HEK293T (cell line): ENCODE data around the gene INCENP.

Experiments used
- CTCF ChIA-PET: fragments of 350-600 bp; formaldehyde crosslinking; extraction: SDS; loops from one replicate; lab custom pipeline; 2021; ENCODE audit warnings: antibody characterized with exemption, inconsistent platforms; lab: Yijun Ruan, JAX
- POLR2A ChIA-PET: fragments of 350-600 bp; formaldehyde crosslinking; extraction: SDS; loops from one replicate; lab custom pipeline; 2020; ENCODE audit warnings: antibody characterized with exemption, inconsistent platforms; lab: Yijun Ruan, JAX
- DNase-seq: peaks from one replicate; pipeline ENCODE4 v3.0.0; 2012; ENCODE audit warnings: mixed read lengths; ENCODE audit errors: extremely low spot score
- ARNT ChIP-seq: fragments of 450-650 bp; IDR thresholded peaks from 2 replicates; pipeline ENCODE4 v1.6.1; 2017; ENCODE audit warnings: mild to moderate bottlenecking
- BHLHE40 ChIP-seq: fragments of 450-650 bp; IDR thresholded peaks from 2 replicates; pipeline ENCODE4 v1.6.1; 2016; ENCODE audit warnings: mild to moderate bottlenecking, moderate library complexity, borderline replicate concordance
- CTBP1 ChIP-seq: fragments of 450-650 bp; IDR thresholded peaks from 2 replicates; pipeline ENCODE4 v1.6.1; 2016; ENCODE audit warnings: borderline replicate concordance
- ELF4 ChIP-seq: fragments of 450-650 bp; IDR thresholded peaks from 2 replicates; pipeline ENCODE4 v1.6.1; 2017; ENCODE audit warnings: antibody characterized with exemption
- FOXA1 ChIP-seq: fragments of 450-650 bp; IDR thresholded peaks from 2 replicates; pipeline ENCODE4 v1.6.1; 2016; ENCODE audit warnings: mild to moderate bottlenecking
- FOXK2 ChIP-seq: fragments of 450-650 bp; IDR thresholded peaks from 2 replicates; pipeline ENCODE4 v1.6.1; 2016; ENCODE audit warnings: mild to moderate bottlenecking
- FOXM1 ChIP-seq: fragments of 450-650 bp; IDR thresholded peaks from 2 replicates; pipeline ENCODE4 v1.6.1; 2017; ENCODE audit warnings: mild to moderate bottlenecking, borderline replicate concordance
- HDGF ChIP-seq: fragments of 450-650 bp; IDR thresholded peaks from 2 replicates; pipeline ENCODE4 v1.6.1; 2017; ENCODE audit warnings: antibody characterized with exemption, borderline replicate concordance
- L3MBTL2 ChIP-seq: fragments of 450-650 bp; conservative IDR thresholded peaks from 2 replicates; pipeline ENCODE4 v1.6.1; 2016; ENCODE audit warnings: mild to moderate bottlenecking
- LEF1 ChIP-seq: fragments of 450-650 bp; IDR thresholded peaks from 2 replicates; pipeline ENCODE4 v1.6.1; 2017; ENCODE audit warnings: mild to moderate bottlenecking, borderline replicate concordance
- NFRKB ChIP-seq: fragments of 450-650 bp; IDR thresholded peaks from 2 replicates; pipeline ENCODE4 v1.6.1; 2016; ENCODE audit warnings: mild to moderate bottlenecking, moderate library complexity
- PKNOX1 ChIP-seq: fragments of 450-650 bp; IDR thresholded peaks from 2 replicates; pipeline ENCODE4 v1.6.1; 2016
- SP1 ChIP-seq: fragments of 450-650 bp; IDR thresholded peaks from 2 replicates; pipeline ENCODE4 v1.6.1; 2017
- SUZ12 ChIP-seq: fragments of 450-650 bp; IDR thresholded peaks from 2 replicates; pipeline ENCODE4 v1.6.1; 2016; ENCODE audit warnings: mild to moderate bottlenecking
- TARDBP ChIP-seq: fragments of 450-650 bp; IDR thresholded peaks from 2 replicates; pipeline ENCODE4 v1.6.1; 2016
- ZNF384 ChIP-seq: fragments of 450-650 bp; IDR thresholded peaks from 2 replicates; pipeline ENCODE4 v1.6.1; 2016

Gene INCENP

GRCh38 chr11:62144641-62145255, 20.9 kb downstream of the INCENP start:
- ChIA-PET CTCF (no interaction called here), POLR2A (interaction anchor here (1.1 kb wide), 1 partner anchor 21 kb away, joined by 3 read pairs; the partner anchor contains the start of gene INCENP)
- no peak for TF ChIP-seq FOXM1
- no peak for TF ChIP-seq ELF4
- no peak for TF ChIP-seq ARNT
- no peak for TF ChIP-seq TARDBP
- TF ChIP-seq LEF1, result no peak
- no peak for TF ChIP-seq SUZ12
- TF ChIP-seq L3MBTL2, result no peak
- TF ChIP-seq HDGF, result no peak
- TF ChIP-seq NFRKB, result no peak
- no peak for TF ChIP-seq ZNF384
- no peak for TF ChIP-seq CTBP1
- no peak for TF ChIP-seq FOXK2
- no peak for TF ChIP-seq FOXA1
- no peak for TF ChIP-seq SP1
- no peak for TF ChIP-seq PKNOX1
- DNase-seq, result no peak

GRCh38 chr11:62145261-62145871, 21.6 kb downstream of the INCENP start:
- TF ChIP-seq FOXM1 (no peak), TARDBP (no peak), NFRKB (no peak), BHLHE40 (no peak), ZNF384 (no peak), L3MBTL2 (no peak), ARNT (no peak), ELF4 (no peak), CTBP1 (no peak), SUZ12 (no peak), PKNOX1 (no peak), SP1 (no peak), FOXA1 (no peak), FOXK2 (no peak), LEF1 (no peak), HDGF (no peak)
- DNase-seq, result no peak
- CTCF ChIA-PET, result no interaction called here
- POLR2A ChIA-PET, result no interaction called here

GRCh38 chr11:62146476-62147200, 22.8 kb downstream of the INCENP start:
- CTCF ChIA-PET, result no interaction called here
- no peak for DNase-seq
- POLR2A ChIA-PET, result no interaction called here
- TF ChIP-seq TARDBP (no peak), SP1 (no peak), NFRKB (no peak), L3MBTL2 (no peak), CTBP1 (no peak), ZNF384 (no peak), PKNOX1 (no peak), BHLHE40 (no peak), LEF1 (no peak), FOXM1 (no peak), ELF4 (no peak), FOXK2 (no peak), SUZ12 (no peak), HDGF (no peak), FOXA1 (no peak), ARNT (no peak)

- CTCF ChIA-PET, result interaction anchor here (1.1 kb wide), 1 partner anchor 39 kb away, joined by 4 read pairs; no protein-coding TSS in a partner anchor
- POLR2A ChIA-PET, result no interaction called here
- TF ChIP-seq FOXK2 (no peak), SP1 (no peak), HDGF (no peak), ELF4 (no peak), NFRKB (no peak), PKNOX1 (no peak), CTBP1 (no peak), FOXM1 (no peak), LEF1 (no peak), ARNT (no peak), SUZ12 (no peak), TARDBP (no peak), ZNF384 (no peak), L3MBTL2 (no peak), BHLHE40 (no peak), FOXA1 (no peak)
- no peak for DNase-seq
These were observed 23.7 kb downstream of the INCENP start for GRCh38 chr11:62147545-62147944.

GRCh38 chr11:62148271-62148980, 24.6 kb downstream of the INCENP start:
- no peak for TF ChIP-seq ZNF384
- TF ChIP-seq BHLHE40, result no peak
- TF ChIP-seq SP1, result no peak
- TF ChIP-seq TARDBP, result no peak
- TF ChIP-seq FOXA1, result no peak
- TF ChIP-seq SUZ12, result no peak
- no peak for TF ChIP-seq HDGF
- no peak for TF ChIP-seq CTBP1
- TF ChIP-seq PKNOX1, result no peak
- TF ChIP-seq ELF4, result no peak
- TF ChIP-seq FOXM1, result no peak
- TF ChIP-seq LEF1, result no peak
- no peak for TF ChIP-seq FOXK2
- TF ChIP-seq L3MBTL2, result no peak
- DNase-seq, result no peak
- CTCF ChIA-PET, result interaction anchor here (1.1 kb wide), 1 partner anchor 40 kb away, joined by 4 read pairs; no protein-coding TSS in a partner anchor
- POLR2A ChIA-PET, result no interaction called here
